Stimulated activated CD4-positive, alpha-beta T cell treated with anti-CD3 and anti-CD28 coated beads, Interleukin-2, amount 100 ng/mL, for 24 hours (primary cell): ENCODE measurements around the gene PRADC1.

Experiments used
- DNase-seq, 2 donors: peaks; one replicate each; pipeline ENCODE4 v3.0.0-alpha.2; 2020

PRADC1 gene

GRCh38 chr2:73233932-73234832 is 1.1 kb upstream of the PRADC1 start, which contains the start of gene CCT7:
CCT7 (plus strand) TSS chr2:73234308; CDS start chr2:73234379, 71 bp downstream.
- DNase-seq, result peak; percentile 81 to 87

- DNase-seq, result peak; percentile 28 to 56
These were observed 461 bp downstream of the PRADC1 start for GRCh38 chr2:73232403-73233153.

DNA sequence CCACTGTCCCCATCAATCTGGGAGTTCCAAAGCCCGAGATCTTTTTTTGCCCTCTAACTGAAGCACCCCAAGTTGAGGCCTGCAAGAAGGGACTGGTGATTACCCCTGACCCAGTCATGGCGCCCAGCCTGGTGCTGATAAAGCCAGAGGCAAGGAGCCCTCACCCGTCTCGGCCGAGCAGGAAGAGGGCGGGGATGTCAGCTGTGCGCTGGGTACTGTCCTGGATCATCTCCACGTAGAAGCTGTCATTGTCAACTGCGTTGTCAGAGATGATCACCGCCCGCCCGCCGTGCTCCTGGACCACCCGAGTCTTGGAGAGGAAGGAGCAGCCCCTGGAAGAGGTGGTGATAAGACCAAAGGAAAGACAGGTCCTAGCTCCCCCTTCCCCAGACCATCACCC is 4.4 kb downstream of the PRADC1 start:
- DNase-seq, result no peak

DNA sequence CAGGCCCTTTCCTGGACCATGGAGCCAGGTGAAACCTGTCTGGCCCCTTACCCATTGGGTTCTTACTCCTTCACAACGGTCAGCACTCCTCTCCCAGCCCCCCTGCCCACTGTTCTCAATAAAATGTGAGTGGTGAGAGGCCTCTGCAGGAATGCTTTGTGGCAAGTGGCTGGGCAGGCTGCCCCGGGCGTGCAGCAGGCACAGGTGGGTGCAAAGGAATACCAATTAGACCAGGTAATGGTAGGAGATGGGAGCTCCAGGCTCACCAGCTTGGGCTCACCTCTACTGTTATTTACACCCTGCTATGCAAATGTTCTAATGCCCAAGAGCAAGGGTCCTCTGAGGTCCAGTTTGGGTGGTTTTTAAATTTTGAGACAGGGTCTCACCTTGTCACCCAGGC is 6.0 kb downstream of the PRADC1 start:
- no peak for DNase-seq

DNA sequence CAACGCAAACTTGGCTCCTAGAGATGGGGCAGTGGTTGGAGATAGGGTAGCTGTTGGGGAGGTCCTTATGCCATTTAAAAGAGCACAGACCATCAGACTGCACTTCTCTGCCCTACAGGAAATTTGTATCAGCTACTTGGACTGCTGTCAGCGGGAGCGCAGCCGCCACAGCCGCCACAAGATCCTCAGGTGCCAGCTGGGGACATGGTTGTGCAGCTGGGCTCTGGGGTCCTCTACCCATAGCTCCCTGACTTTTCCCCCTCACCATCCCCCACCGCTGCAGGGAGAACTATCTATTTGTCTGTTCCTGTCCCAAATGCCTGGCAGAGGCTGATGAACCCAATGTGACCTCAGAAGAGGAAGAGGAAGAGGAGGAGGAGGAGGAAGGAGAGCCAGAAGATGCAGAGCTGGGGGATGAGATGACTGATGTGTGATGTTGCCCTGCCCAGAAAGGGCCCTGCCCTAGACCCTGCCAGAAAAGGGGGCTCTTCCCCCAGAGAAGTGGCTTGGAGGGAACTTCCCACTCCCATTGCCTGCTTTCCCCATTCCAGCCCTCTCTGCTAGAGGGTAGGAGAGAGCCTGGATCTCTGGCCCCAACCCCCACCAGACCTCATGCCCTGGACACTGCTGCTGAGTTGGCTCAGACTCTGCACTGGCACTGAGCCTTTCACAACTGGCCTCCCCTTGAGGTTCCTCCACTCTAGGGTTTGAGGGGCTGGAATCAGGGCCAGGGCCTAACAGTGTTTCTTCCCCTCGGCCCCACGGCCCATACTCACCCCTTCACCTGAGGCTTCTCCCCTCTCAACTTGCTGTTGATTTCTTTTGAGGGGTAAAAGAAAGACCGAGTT is 7.3 kb downstream of the PRADC1 start:
- DNase-seq, result no peak

GRCh38 chr2:73223821-73224220 is 9.2 kb downstream of the PRADC1 start:
- no peak for DNase-seq

GRCh38 chr2:73218298-73218697 is 14.7 kb downstream of the PRADC1 start:
- no peak for DNase-seq

GRCh38 chr2:73217826-73218225 is 15.2 kb downstream of the PRADC1 start:
- DNase-seq, result no peak

GRCh38 chr2:73217160-73217559 is 15.9 kb downstream of the PRADC1 start:
- DNase-seq, result no peak

DNA sequence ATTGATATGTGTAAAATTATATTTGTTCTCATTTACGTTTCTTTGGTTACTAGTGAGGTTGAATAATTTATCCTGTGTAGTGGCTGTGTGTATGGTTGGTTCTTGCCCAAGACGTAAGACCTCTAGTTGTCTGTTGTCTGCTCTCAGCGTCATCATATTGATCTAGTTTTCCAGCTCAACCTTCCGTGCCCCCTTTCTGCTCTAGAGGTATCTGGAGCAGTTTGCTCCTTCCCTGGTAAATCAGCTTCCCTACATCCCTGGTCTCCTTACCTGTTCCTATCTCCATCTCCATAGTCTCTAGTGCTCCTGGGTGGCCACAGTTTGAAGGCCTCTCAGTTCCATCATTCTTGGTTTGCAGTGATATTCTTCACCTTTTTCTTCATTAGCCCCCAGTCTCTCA is 17.8 kb downstream of the PRADC1 start:
- DNase-seq, result no peak

DNA sequence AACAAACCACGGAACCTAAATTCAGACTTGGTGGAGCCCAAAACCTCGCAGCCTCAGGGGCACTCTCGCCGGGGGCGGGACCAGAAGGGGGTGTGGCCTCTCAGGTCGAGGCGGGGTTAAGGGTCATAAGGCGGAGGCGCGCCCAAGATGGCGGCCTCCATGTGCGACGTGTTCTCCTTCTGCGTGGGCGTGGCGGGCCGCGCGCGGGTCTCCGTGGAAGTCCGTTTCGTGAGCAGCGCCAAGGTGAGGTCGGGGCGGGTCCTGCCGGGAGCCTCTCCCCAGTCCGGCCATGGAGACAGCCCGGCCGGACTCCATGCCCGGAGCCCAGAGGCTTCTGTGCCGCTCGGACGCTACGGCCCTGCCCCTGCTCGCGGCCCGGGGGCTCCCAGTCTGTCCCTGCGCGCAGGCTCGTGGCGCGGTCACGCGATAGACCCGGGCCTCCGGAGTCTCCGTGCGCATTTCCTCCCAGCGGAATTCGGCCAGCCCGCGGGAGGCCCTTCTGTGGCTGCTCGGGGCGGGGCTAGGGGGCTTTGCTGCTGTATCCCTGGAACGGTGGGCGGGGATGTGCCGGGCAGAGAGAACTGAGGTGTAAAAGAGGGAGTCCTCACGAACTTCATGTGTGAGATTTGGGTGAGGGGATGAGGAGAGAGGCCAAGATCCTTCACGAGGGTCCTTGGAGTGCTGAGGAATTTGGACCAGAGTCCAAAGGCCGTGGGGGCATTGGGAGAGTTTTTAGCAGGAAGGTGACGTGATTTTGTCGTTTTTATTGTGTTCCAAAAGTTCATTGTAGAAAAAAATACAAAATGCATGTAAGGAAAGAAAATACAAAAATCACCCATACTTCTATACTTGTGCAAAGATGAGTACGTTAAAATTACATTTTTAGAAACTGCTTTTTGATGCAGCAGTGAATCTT is 18.7 kb downstream of the PRADC1 start, which contains the start of gene SMYD5:
SMYD5 (plus strand) TSS at position 126 of the 916 bp plus-strand sequence; CDS start at position 148, 22 bp downstream.
- peak; percentile 95 for DNase-seq

GRCh38 chr2:73212448-73213176 is 20.4 kb downstream of the PRADC1 start:
- DNase-seq, result peak; percentile 80 to 82

DNA sequence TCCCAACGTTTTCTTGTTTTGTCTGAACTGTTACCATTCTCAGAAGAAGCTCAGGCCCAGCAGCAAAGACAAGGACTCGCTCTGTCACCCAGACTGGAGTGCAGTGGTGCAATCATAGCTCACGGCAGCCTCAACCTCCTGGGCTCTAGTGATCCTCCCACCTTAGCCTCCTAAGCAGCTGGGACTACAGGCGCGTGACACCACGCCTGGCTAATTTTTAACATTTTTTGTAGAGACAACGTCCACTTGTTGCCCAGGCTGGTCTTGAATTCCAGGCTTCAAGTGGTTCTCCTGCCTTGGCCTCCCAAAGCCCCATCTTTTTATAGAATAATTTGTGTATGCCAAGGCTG is 21.0 kb downstream of the PRADC1 start:
- DNase-seq, result no peak

GRCh38 chr2:73210696-73211095 is 22.3 kb downstream of the PRADC1 start:
- DNase-seq, result no peak

DNA sequence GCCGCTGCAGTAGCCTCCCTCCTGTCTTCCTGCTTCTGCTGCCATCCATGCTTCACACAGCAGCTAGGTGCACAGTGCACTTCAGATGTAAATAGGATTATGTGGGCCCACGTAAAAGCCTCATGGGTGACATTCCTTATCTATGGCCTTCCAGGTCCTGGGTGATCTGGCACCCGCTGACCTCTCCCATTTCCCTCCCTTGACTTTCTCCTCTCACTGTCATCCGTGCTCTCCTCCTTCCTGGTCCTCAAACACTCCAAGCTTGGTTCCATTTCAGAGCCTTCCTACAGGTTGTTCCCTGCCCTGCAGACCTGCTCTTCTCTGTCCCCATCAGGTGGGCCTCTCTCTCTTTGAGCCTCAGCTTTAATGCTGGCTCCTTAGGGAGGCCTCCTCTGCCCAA is 23.0 kb downstream of the PRADC1 start:
- no peak for DNase-seq

GRCh38 chr2:73208258-73208657 is 24.8 kb downstream of the PRADC1 start:
- no peak for DNase-seq

DNA sequence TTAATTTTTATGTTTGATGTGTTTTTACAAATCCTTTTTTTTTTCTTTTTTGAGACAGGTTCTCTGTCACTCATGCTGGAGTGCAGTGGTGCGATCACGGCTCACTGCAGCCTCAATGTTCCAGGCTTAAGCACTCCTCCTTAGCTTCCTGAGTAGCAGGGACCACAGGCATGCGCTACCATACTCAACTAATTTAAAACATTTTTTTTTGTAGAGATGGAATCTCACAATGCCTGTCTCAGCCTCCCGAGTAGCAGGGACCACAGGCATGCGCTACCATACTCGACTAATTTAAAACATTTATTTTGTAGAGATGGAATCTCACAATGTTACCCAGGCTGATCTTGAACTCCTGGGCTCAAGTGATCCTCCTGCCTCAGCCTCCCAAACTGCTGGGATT is 27.4 kb downstream of the PRADC1 start:
- no peak for DNase-seq

DNA sequence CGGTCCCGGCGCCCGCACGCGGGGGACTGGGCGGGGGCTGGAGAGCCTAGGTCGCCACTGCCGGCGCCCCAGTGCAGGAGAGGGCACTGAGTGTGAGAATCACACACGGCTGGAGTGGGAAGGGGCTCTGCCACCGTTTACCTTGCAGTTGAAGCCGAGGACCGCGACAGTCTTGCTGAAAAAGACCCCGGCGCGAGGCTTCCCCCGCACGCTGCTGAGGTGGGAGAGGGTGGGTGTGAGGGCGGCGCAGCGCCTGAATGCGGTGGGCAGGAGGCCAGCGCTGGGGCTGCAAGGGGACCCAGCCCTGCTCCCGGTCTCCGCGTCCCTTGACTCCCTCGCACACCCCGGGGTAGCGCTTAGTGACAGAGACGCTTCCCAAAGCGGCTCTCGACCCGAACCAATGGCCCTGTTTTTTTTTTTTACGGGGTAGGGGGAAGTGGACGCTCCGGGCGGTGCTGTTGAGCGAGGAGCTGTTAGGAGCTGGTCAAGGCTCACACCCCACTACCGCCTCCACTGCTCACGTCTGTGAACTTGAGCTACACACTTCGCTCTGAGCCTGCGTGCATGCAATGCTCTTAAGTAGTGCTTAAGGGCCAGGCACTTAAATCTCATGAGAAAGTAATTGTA is 29.9 kb downstream of the PRADC1 start:
- peak in 1 of 2 donors; percentile 5 for DNase-seq

DNA sequence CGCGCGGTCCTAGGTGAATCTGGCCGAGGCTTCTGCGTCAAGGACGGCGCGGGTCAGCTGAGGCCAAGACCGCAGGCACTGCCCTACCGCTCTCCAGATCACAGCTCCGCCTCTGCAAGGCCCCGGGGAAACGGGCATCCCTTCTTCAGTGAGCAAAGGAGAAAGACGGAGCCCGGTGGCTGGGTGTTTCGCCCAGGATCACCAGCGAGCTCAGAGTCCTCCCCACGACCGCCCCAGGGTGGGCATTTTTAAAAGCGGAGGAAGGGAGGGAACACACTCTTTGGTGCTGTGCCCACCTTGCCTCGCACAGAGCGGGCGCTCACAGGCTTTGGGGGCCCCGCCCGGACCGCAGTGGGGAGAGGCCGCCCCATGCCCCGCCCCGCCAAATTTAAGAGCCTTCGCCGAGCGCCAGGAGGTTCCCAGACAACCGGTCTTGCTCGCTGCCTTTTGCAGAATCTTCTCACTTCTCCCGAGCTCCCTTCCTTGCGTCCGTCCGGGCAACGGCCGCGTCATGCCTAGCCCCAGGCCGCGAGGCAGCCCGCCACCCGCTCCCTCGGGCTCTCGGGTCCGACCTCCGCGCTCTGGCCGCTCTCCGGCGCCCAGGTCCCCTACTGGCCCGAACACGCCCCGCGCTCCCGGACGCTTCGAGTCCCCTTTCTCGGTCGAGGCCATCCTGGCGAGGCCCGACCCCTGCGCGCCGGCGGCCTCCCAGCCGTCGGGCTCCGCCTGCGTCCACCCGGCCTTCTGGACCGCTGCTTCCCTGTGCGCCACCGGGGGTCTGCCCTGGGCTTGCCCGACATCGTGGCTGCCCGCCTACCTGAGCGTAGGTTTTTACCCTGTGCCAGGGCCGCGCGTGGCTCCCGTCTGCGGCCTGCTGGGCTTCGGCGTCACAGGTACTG is 30.6 kb downstream of the PRADC1 start, which contains the start of gene NOTO:
NOTO (plus strand) TSS at position 419 of the 899 bp plus-strand sequence; CDS start at position 512, 93 bp downstream.
- DNase-seq, result peak in 1 of 2 donors; percentile 12
